ENCODE measurements around the gene IFNG-AS1.

- TF ChIP-seq CTCF (conservative IDR thresholded peaks at IDR 0.05; ENCODE audit: low read depth, low read length) (no peak), EZH2 (IDR thresholded peaks at IDR 0.05; ENCODE audit: borderline replicate concordance, low read depth, low read length, poor library complexity, severe bottlenecking) (no peak)
These were observed 46.5 kb upstream of the IFNG-AS1 start for GRCh38 chr12:67942724-67943123.
